Transverse colon (tissue), 4 donors: ENCODE measurements around the gene RD3L. TPM values are rescaled to one million over a fixed set of nuclear protein-coding genes. Genes with fewer than 3 reads are reported as not detected.

Experiments used
- DNase-seq: peaks from one replicate; pipeline ENCODE4 v3.0.0-alpha.2; 2019
- H3K27ac ChIP-seq, 4 donors: fragments of 200-600 bp; sonication (generic); 2 replicates each; pipeline ENCODE4 v1.5.1; 2016 to 2018; ENCODE audit warnings: inconsistent platforms in 4 of 4
- H3K27me3 ChIP-seq: fragments of 200-600 bp; sonication (generic); 2 replicates; pipeline ENCODE4 v1.5.1; 2017; ENCODE audit warnings: inconsistent platforms
- H3K36me3 ChIP-seq, 4 donors: fragments of 200-600 bp; sonication (generic); 2 replicates each; pipeline ENCODE4 v1.5.1; 2017 to 2019; ENCODE audit warnings: inconsistent platforms in 4 of 4
- H3K4me1 ChIP-seq, 4 donors: fragments of 200-600 bp; sonication (generic); 2 replicates each; pipeline ENCODE4 v1.5.1; 2017 to 2020; ENCODE audit warnings: inconsistent platforms in 4 of 4
- H3K4me3 ChIP-seq, 4 donors: fragments of 200-600 bp; sonication (generic); 1 replicate in 1 of 4; 2 replicates in 3 of 4; pipeline versions ENCODE4 v1.5.1 to v1.6.1; 2017 to 2019; ENCODE audit warnings: inconsistent platforms in 4 of 4
- H3K9me3 ChIP-seq, 2 donors: fragments of 200-600 bp; sonication (generic); 2 replicates each; pipeline ENCODE4 v1.5.1; 2017 to 2019; ENCODE audit warnings: inconsistent platforms in 2 of 2
- EP300 ChIP-seq: sonication (generic); formaldehyde crosslinking; IDR thresholded peaks from one replicate; pipeline ENCODE4 v1.6.1; 2017; ENCODE audit warnings: antibody characterized with exemption, low read depth
- POLR2A ChIP-seq: fragments of 450-650 bp; IDR thresholded peaks from one replicate; pipeline ENCODE4 v1.6.1; 2016; ENCODE audit warnings: antibody characterized with exemption, mild to moderate bottlenecking, moderate library complexity
- POLR2AphosphoS5 ChIP-seq, 3 donors: sonication (generic); formaldehyde crosslinking; IDR thresholded peaks; one replicate each; pipeline ENCODE4 v1.6.1; 2016; ENCODE audit warnings: antibody characterized with exemption in 3 of 3
- WGBS, 2 donors: methylation state at CpG; one replicate each; pipeline ENCODE4 v1.1.5; 2018; ENCODE audit warnings: low coverage in 1 of 2; 5-methylcytosine and 5-hydroxymethylcytosine counted together
- in situ Hi-C, 4 donors: fragments of 200-750 bp; cut with MboI; loops; one replicate each; pipeline versions ENCODE4 v1.15.0 to v1.15.1; 2017; ENCODE audit warnings: low sequenced_read_pairs in 3 of 4, low pct_ligation_motif_present in 1 of 4, low pct_unique_long_range_greater_than_20kb in 1 of 4
- intact Hi-C: fragments of 100-400 bp; cut with DNase I; formaldehyde crosslinking; loops from one replicate; pipeline ENCODE4 v1.15.1; 2023; ENCODE audit warnings: low total_unique reads
- total RNA-seq, 4 donors: library from RNA; depleted of rRNA; stranded (reverse); fragments of >200 nt; gene quantifications; one replicate each; pipeline ENCODE4 v1.1.0, GENCODE V29; 2016
- TF ChIP-seq, protein P1 (sequence below), 5 experiments: fragments of 200-600 bp in 3 of 5; fragments of 450-650 bp in 2 of 5; sonication (generic) in 3 of 5; IDR thresholded peaks; 1 replicate in 2 of 5; 2 replicates in 3 of 5; pipeline ENCODE4 v1.5.1; 2016 to 2017; ENCODE audit warnings: antibody characterized with exemption in 5 of 5, inconsistent platforms in 3 of 5, mild to moderate bottlenecking in 2 of 5, moderate library complexity in 1 of 5

The RD3L gene
- total RNA-seq, 4 donors from 2014 or later, result not detected

GRCh38 chr14:103948442-103948841 is 6.1 kb upstream of the RD3L start:
- TF ChIP-seq POLR2A (no peak), EP300 (no peak), POLR2AphosphoS5 (IDR thresholded peaks at IDR 0.05) (no peak)
- TF ChIP-seq, protein P1, sequence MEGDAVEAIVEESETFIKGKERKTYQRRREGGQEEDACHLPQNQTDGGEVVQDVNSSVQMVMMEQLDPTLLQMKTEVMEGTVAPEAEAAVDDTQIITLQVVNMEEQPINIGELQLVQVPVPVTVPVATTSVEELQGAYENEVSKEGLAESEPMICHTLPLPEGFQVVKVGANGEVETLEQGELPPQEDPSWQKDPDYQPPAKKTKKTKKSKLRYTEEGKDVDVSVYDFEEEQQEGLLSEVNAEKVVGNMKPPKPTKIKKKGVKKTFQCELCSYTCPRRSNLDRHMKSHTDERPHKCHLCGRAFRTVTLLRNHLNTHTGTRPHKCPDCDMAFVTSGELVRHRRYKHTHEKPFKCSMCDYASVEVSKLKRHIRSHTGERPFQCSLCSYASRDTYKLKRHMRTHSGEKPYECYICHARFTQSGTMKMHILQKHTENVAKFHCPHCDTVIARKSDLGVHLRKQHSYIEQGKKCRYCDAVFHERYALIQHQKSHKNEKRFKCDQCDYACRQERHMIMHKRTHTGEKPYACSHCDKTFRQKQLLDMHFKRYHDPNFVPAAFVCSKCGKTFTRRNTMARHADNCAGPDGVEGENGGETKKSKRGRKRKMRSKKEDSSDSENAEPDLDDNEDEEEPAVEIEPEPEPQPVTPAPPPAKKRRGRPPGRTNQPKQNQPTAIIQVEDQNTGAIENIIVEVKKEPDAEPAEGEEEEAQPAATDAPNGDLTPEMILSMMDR (IDR thresholded peaks at IDR 0.05), result no peak
- WGBS, 2 donors, result 68 to 79% methylated on average over 2 of the region's 2 CpGs

GRCh38 chr14:103946975-103947374 is 4.6 kb upstream of the RD3L start:
- DNase-seq, result no peak
- in situ Hi-C loops (no loop called here), intact Hi-C loops (no loop called here)
- WGBS, 2 donors, result 92 to 94% methylated on average over 2 of the region's 2 CpGs
- TF ChIP-seq POLR2A, result no peak
- TF ChIP-seq POLR2AphosphoS5 (IDR thresholded peaks at IDR 0.05), result no peak
- TF ChIP-seq, protein P1 (IDR thresholded peaks at IDR 0.05), result no peak
- no peak for TF ChIP-seq EP300
- no peaks in the 10 kb centered on the region for H3K36me3 ChIP-seq
- H3K9me3 ChIP-seq, result peaks cover 0 to 7% of the 10 kb centered on the region in 2 donors
- H3K27me3 ChIP-seq, result peaks cover 27% of the 10 kb centered on the region
- no peaks in the 10 kb centered on the region for H3K4me1 ChIP-seq
- no peak overlapping the region for H3K27ac ChIP-seq
- H3K4me3 ChIP-seq, result no peak overlapping the region

More at GRCh38 chr14:103948442-103948841, 6.1 kb upstream of the RD3L start:
- Histone ChIP-seq H3K27ac (no peak overlapping the region), H3K27me3 (peaks cover 18% of the 10 kb centered on the region), H3K4me1 (no peaks in the 10 kb centered on the region), H3K36me3 (no peaks in the 10 kb centered on the region), H3K4me3 (no peak overlapping the region), H3K9me3 (peaks cover 0 to 7% of the 10 kb centered on the region in 2 donors)
- DNase-seq, result no peak
- intact Hi-C loops (no loop called here), in situ Hi-C loops (no loop called here)

GRCh38 chr14:103943673-103944072 is 1.3 kb upstream of the RD3L start:
- WGBS, 2 donors, result 56 to 65% methylated on average over 5 of the region's 5 CpGs
- H3K4me1 ChIP-seq, result no peaks in the 10 kb centered on the region
- no peak overlapping the region for H3K27ac ChIP-seq
- no peak for TF ChIP-seq POLR2AphosphoS5 (IDR thresholded peaks at IDR 0.05)
- no peak for TF ChIP-seq EP300
- TF ChIP-seq, protein P1 (IDR thresholded peaks at IDR 0.05), result no peak
- TF ChIP-seq POLR2A, result no peak
- H3K4me3 ChIP-seq, result no peak overlapping the region
- H3K9me3 ChIP-seq, result peaks cover 0 to 7% of the 10 kb centered on the region in 2 donors
- intact Hi-C loops, result no loop called here
- in situ Hi-C loops, result no loop called here
- H3K27me3 ChIP-seq, result peaks cover 49% of the 10 kb centered on the region
- H3K36me3 ChIP-seq, result no peaks in the 10 kb centered on the region
- DNase-seq, result no peak

DNA sequence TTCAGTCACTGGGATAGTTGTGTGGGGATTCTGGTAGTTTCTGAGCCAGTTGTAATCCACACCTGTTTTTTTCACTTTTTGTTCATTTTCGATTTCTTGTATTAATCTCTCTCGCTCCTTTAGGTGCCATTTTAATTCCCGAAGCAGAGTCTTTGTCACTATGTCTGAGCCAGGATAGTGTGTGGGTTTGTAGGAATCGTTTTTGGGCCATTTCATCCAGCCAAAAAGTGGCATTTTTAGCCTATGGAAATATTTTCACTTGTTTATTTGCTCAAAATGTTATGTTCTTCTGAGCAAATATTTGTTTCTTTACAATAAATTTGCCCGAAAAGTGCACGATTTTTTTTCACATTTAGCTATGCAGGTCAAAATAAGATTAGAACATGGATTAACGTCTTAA is 867 bp downstream of the RD3L start:
- intact Hi-C loops, result no loop called here
- WGBS, 2 donors, result 65 to 67% methylated on average over 5 to 7 of the region's 7 CpGs
- no peaks in the 10 kb centered on the region for H3K36me3 ChIP-seq

More for the DNA sequence above, 867 bp downstream of the RD3L start:
- Histone ChIP-seq H3K4me1 (no peaks in the 10 kb centered on the region), H3K27me3 (peaks cover 44% of the 10 kb centered on the region), H3K27ac (no peak overlapping the region), H3K9me3 (no peaks in the 10 kb centered on the region), H3K4me3 (no peak overlapping the region)
- in situ Hi-C loops, result no loop called here
- TF ChIP-seq, protein P1 (IDR thresholded peaks at IDR 0.05), result no peak
- TF ChIP-seq EP300, result no peak
- no peak for TF ChIP-seq POLR2AphosphoS5 (IDR thresholded peaks at IDR 0.05)
- TF ChIP-seq POLR2A, result no peak
- no peak for DNase-seq
